Measurements from ENCODE around the gene MRPS24.
"Not testable (repeated sequence)": the region's sequence is repeated elsewhere in the genome, so short reads cannot be mapped to it uniquely, and the experiment has no call there.

MRPS24 gene

GRCh38 chr7:43823941-43824340 lies 45.4 kb downstream of the MRPS24 start:
- TF ChIP-seq POLR2A (IDR thresholded peaks at IDR 0.05; ENCODE audit: low read depth, low read length) (no peak), PAX5 (IDR thresholded peaks at IDR 0.05; ENCODE audit: insufficient read depth, low read length, severe bottlenecking) (no peak)
- FAIRE-seq = no peak

DNA sequence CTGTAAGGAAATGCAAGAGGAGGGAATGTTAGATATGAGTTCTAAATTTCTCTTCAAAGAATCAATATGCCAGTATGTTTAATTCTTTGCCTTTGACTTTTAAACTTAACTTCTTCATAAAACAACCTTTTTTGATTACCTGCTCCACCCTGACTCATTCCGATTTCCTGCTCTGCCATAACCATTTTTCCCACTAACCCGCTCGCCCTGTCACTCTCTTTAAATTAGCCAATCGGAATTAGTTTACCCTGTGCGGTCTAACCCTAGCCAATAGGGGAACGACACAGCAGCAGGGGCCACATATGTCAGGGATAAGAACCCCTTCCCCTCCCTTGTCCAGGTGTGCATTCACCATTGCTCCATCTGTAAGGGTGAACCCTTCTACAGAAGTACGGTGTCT lies 45.9 kb downstream of the MRPS24 start:
- not testable (repeated sequence) for FAIRE-seq

More at GRCh38 chr7:43823941-43824340, 45.4 kb downstream of the MRPS24 start:
- DNase-seq (ENCODE audit: insufficient read length, low spot score) = no peak

More for the DNA sequence above, 45.9 kb downstream of the MRPS24 start:
- DNase-seq (ENCODE audit: insufficient read length, low spot score) = not testable (repeated sequence)
